DOHH2 (cell line): Measurements from ENCODE around the gene APOL2.

Experiments
- H3F3A ChIP-seq: fragments of 200-600 bp; sonication (generic), shearing (Covaris generic); 2 replicates; pipeline ENCODE4 v1.6.0; 2016; ENCODE audit warnings: antibody characterized with exemption, mild to moderate bottlenecking; ENCODE audit not compliant: control insufficient read depth, insufficient read depth
- H3K27ac ChIP-seq: fragments of 200-600 bp; sonication (generic); 2 replicates; pipeline ENCODE4 v1.5.1; 2014; ENCODE audit warnings: low read depth, mild to moderate bottlenecking, low read length, moderate library complexity
- H3K27me3 ChIP-seq: fragments of 200-600 bp; sonication (generic); 2 replicates; pipeline ENCODE4 v1.6.1; 2014; ENCODE audit warnings: mild to moderate bottlenecking, low read length, mixed read lengths; ENCODE audit not compliant: control insufficient read depth
- H3K36me3 ChIP-seq: fragments of 200-600 bp; sonication (generic); 2 replicates; pipeline ENCODE4 v1.6.1; 2014; ENCODE audit warnings: mild to moderate bottlenecking, low read length, moderate library complexity, mixed read lengths; ENCODE audit not compliant: control insufficient read depth
- H3K4me1 ChIP-seq: fragments of 200-600 bp; sonication (generic); 2 replicates; pipeline ENCODE4 v1.6.1; 2014; ENCODE audit warnings: mild to moderate bottlenecking, low read length, mixed read lengths; ENCODE audit not compliant: control insufficient read depth
- H3K4me2 ChIP-seq: fragments of 200-600 bp; sonication (generic); 2 replicates; pipeline ENCODE4 v1.6.0; 2014; ENCODE audit warnings: mild to moderate bottlenecking, low read length, moderate library complexity
- H3K4me3 ChIP-seq: fragments of 200-600 bp; sonication (generic); 2 replicates; pipeline ENCODE4 v1.5.1; 2014; ENCODE audit warnings: mild to moderate bottlenecking, low read length, mixed read lengths
- H3K79me2 ChIP-seq: fragments of 200-600 bp; sonication (generic); 2 replicates; pipeline ENCODE4 v1.6.1; 2014; ENCODE audit warnings: mild to moderate bottlenecking, low read length, mixed read lengths; ENCODE audit not compliant: control insufficient read depth
- H3K9me2 ChIP-seq: fragments of 200-600 bp; sonication (generic); replicated peaks from 2 replicates; pipeline ENCODE4 v1.6.1; 2014; ENCODE audit warnings: mild to moderate bottlenecking, low read length, mixed read lengths; ENCODE audit not compliant: control insufficient read depth
- H3K9me3 ChIP-seq: fragments of 200-600 bp; sonication (generic); 2 replicates; pipeline ENCODE4 v1.6.1; 2014; ENCODE audit warnings: antibody characterized with exemption, low read length, mixed read lengths; ENCODE audit not compliant: control insufficient read depth, insufficient read depth
- H4K20me1 ChIP-seq: fragments of 200-600 bp; sonication (generic); 2 replicates; pipeline ENCODE4 v1.6.0; 2014; ENCODE audit warnings: low read depth, mild to moderate bottlenecking, antibody characterized with exemption, low read length, moderate library complexity; ENCODE audit not compliant: control insufficient read depth, insufficient read depth
- EZH2phosphoT487 ChIP-seq: fragments of 200-600 bp; sonication (generic); IDR thresholded peaks from 2 replicates; pipeline ENCODE4 v1.6.1; 2017; ENCODE audit warnings: borderline replicate concordance, mild to moderate bottlenecking, antibody characterized with exemption, low read length, moderate library complexity, mixed read lengths
- TF ChIP-seq, protein P1 (sequence below): fragments of 200-600 bp; sonication (generic); IDR thresholded peaks from one replicate; pipeline ENCODE4 v1.5.1; 2014; ENCODE audit warnings: antibody characterized with exemption, mild to moderate bottlenecking, low read depth, low read length; ENCODE audit not compliant: poor library complexity, severe bottlenecking

The APOL2 gene

GRCh38 chr22:36259615-36260300, 20.4 kb upstream of the APOL2 start:
- Histone ChIP-seq H3K4me3 (peak overlapping the region; percentile 40), H3K4me2 (peak overlapping the region; percentile 58), H3K9me2 (no peaks in the 10 kb centered on the region), H4K20me1 (no peaks in the 10 kb centered on the region), H3K27ac (no peak overlapping the region), H3K4me1 (peaks cover 17% of the 10 kb centered on the region), H3K9me3 (no peaks in the 10 kb centered on the region), H3K27me3 (no peaks in the 10 kb centered on the region), H3K36me3 (no peaks in the 10 kb centered on the region), H3K79me2 (no peaks in the 10 kb centered on the region), H3F3A (0 out of 2 replicates have a peak, but pooled peaks cover 3% of the 10 kb centered on the region)
- no peak for TF ChIP-seq EZH2phosphoT487
- TF ChIP-seq, protein P1, sequence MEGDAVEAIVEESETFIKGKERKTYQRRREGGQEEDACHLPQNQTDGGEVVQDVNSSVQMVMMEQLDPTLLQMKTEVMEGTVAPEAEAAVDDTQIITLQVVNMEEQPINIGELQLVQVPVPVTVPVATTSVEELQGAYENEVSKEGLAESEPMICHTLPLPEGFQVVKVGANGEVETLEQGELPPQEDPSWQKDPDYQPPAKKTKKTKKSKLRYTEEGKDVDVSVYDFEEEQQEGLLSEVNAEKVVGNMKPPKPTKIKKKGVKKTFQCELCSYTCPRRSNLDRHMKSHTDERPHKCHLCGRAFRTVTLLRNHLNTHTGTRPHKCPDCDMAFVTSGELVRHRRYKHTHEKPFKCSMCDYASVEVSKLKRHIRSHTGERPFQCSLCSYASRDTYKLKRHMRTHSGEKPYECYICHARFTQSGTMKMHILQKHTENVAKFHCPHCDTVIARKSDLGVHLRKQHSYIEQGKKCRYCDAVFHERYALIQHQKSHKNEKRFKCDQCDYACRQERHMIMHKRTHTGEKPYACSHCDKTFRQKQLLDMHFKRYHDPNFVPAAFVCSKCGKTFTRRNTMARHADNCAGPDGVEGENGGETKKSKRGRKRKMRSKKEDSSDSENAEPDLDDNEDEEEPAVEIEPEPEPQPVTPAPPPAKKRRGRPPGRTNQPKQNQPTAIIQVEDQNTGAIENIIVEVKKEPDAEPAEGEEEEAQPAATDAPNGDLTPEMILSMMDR, result no peak

GRCh38 chr22:36258701-36259614, 19.6 kb upstream of the APOL2 start:
- Histone ChIP-seq H3K4me3 (peak overlapping the region; percentile 40), H4K20me1 (no peaks in the 10 kb centered on the region), H3K4me2 (peak overlapping the region; percentile 58), H3K27me3 (no peaks in the 10 kb centered on the region), H3K79me2 (no peaks in the 10 kb centered on the region), H3K9me2 (no peaks in the 10 kb centered on the region), H3F3A (0 out of 2 replicates have a peak, but pooled peaks cover 3% of the 10 kb centered on the region), H3K27ac (no peak overlapping the region), H3K9me3 (no peaks in the 10 kb centered on the region), H3K36me3 (no peaks in the 10 kb centered on the region), H3K4me1 (peaks cover 17% of the 10 kb centered on the region)
- no peak for TF ChIP-seq EZH2phosphoT487
- TF ChIP-seq, protein P1, result no peak

GRCh38 chr22:36257948-36258670, 18.8 kb upstream of the APOL2 start:
- TF ChIP-seq EZH2phosphoT487, result no peak
- TF ChIP-seq, protein P1, result no peak
- no peaks in the 10 kb centered on the region for H3K9me3 ChIP-seq
- H3F3A ChIP-seq, result 0 out of 2 replicates have a peak, but pooled peaks cover 3% of the 10 kb centered on the region
- H3K27ac ChIP-seq, result no peak overlapping the region
- peak overlapping the region; percentile 40; the same call in 1 of the 2 replicates for H3K4me3 ChIP-seq
- no peaks in the 10 kb centered on the region for H3K36me3 ChIP-seq
- no peaks in the 10 kb centered on the region for H4K20me1 ChIP-seq
- H3K4me2 ChIP-seq, result peak overlapping the region; percentile 58
- H3K27me3 ChIP-seq, result no peaks in the 10 kb centered on the region
- no peaks in the 10 kb centered on the region for H3K9me2 ChIP-seq
- peaks cover 19% of the 10 kb centered on the region for H3K4me1 ChIP-seq
- H3K79me2 ChIP-seq, result no peaks in the 10 kb centered on the region
